Thyroid gland (tissue), 4 donors: ENCODE results near the gene ATG16L1. TPM values are rescaled to one million over a fixed set of nuclear protein-coding genes. Genes with fewer than 3 reads are reported as not detected.
A peak's percentile ranks its signal among the peaks of the same experiment; 100 is the strongest.

Experiments used
- DNase-seq, 2 donors: peaks; one replicate each; pipeline ENCODE4 v3.0.0-alpha.2; 2019
- H3K27ac ChIP-seq, 3 donors: fragments of 200-600 bp; sonication (generic); 1 replicate in 2 of 3; 2 replicates in 1 of 3; pipeline ENCODE4 v1.5.1; 2016 to 2019; ENCODE audit warnings: mild to moderate bottlenecking in 1 of 3, moderate library complexity in 1 of 3
- H3K27me3 ChIP-seq: fragments of 200-600 bp; sonication (generic); one replicate; pipeline ENCODE4 v1.5.1; 2019
- H3K36me3 ChIP-seq, 2 donors: fragments of 200-600 bp; sonication (generic); one replicate each; pipeline ENCODE4 v1.5.1; 2016 to 2019
- H3K4me1 ChIP-seq, 2 donors: fragments of 200-600 bp; sonication (generic); one replicate each; pipeline ENCODE4 v1.5.1; 2017 to 2019
- H3K4me3 ChIP-seq, 3 donors: fragments of 200-600 bp; sonication (generic); replicated peaks in 1 of 3; 1 replicate in 2 of 3; 2 replicates in 1 of 3; pipeline ENCODE4 v1.5.1; 2016; ENCODE audit warnings: mild to moderate bottlenecking in 1 of 3
- H3K9me3 ChIP-seq: fragments of 200-600 bp; sonication (generic); one replicate; pipeline ENCODE4 v1.5.1; 2017
- CTCF ChIP-seq, 6 experiments: fragments of 200-600 bp in 3 of 6; fragments of 450-650 bp in 3 of 6; sonication (generic) in 3 of 6; IDR thresholded peaks; one replicate each; pipeline ENCODE4 v1.5.1; 2016 to 2019; ENCODE audit warnings: antibody characterized with exemption in 6 of 6, mild to moderate bottlenecking in 2 of 6, inconsistent platforms in 1 of 6, moderate library complexity in 1 of 6
- POLR2A ChIP-seq, 2 donors: fragments of 450-650 bp; IDR thresholded peaks; one replicate each; pipeline ENCODE4 v1.6.1; 2017; ENCODE audit warnings: antibody characterized with exemption in 2 of 2, mild to moderate bottlenecking in 2 of 2, moderate library complexity in 1 of 2
- WGBS, 2 donors: methylation state at CpG; one replicate each; pipeline ENCODE4 v1.1.5; 2017; 5-methylcytosine and 5-hydroxymethylcytosine counted together
- intact Hi-C: fragments of 100-400 bp; cut with DNase I; formaldehyde crosslinking; loops from one replicate; pipeline ENCODE4 v1.15.1; 2023
- total RNA-seq, 4 donors: library from RNA; depleted of rRNA; stranded (reverse); fragments of >200 nt; gene quantifications; one replicate each; pipeline ENCODE4 v1.2.3, GENCODE V29; 2016

ATG16L1 gene
- 100 to 1,000 TPM in 1 of 4 donors, 10 to 100 TPM in 3; 52.7 to 112 (median 78.9) TPM for total RNA-seq

- intact Hi-C loops = loop anchor here (10.0 kb wide), 2 partner anchors 103 to 397 kb away; partner anchors contain the start of gene DGKD
- Histone ChIP-seq H3K27ac (peak within 1 kb of the TSS; percentile 72 to 93 (median 84)), H3K27me3 (no peaks in the 10 kb centered on the region), H3K36me3 (peaks cover 0 to under 1% of the 10 kb centered on the region in 2 donors), H3K4me3 (peak within 1 kb of the TSS; percentile 72 to 100 (median 95)), H3K4me1 (peaks cover 14 to 19% of the 10 kb centered on the region in 2 donors), H3K9me3 (no peaks in the 10 kb centered on the region)
- TF ChIP-seq POLR2A (IDR thresholded peaks at IDR 0.05) = peak; percentile 76 to 89
- peak; percentile 63 to 98 (median 90) for TF ChIP-seq CTCF (IDR thresholded peaks at IDR 0.05)
- 0% methylated on average over 24 to 40 of the region's 75 CpGs for WGBS, 2 donors
- DNase-seq = peak; percentile 97
Measured at GRCh38 chr2:233251306-233252116, at the start of gene ATG16L1. Gene ATG16L1, plus strand, starts transcription at chr2:233251673. Its CDS starts 155 bp downstream, at chr2:233251828.

- no peaks in the 10 kb centered on the region for H3K4me1 ChIP-seq
- intact Hi-C loops = no loop called here
- DNase-seq = no peak
- no peak overlapping the region for H3K4me3 ChIP-seq
- H3K27me3 ChIP-seq = no peaks in the 10 kb centered on the region
- 79 to 88% methylated on average over 5 of the region's 5 CpGs for WGBS, 2 donors
- H3K27ac ChIP-seq = no peak overlapping the region
- TF ChIP-seq POLR2A (IDR thresholded peaks at IDR 0.05) (no peak), CTCF (IDR thresholded peaks at IDR 0.05) (no peak)
- no peaks in the 10 kb centered on the region for H3K36me3 ChIP-seq
- no peaks in the 10 kb centered on the region for H3K9me3 ChIP-seq
Measured at GRCh38 chr2:233202531-233202944, 48.9 kb upstream of the ATG16L1 start.

- Histone ChIP-seq H3K36me3 (no peaks in the 10 kb centered on the region), H3K4me1 (no peaks in the 10 kb centered on the region), H3K27ac (no peak overlapping the region), H3K4me3 (no peak overlapping the region), H3K9me3 (no peaks in the 10 kb centered on the region), H3K27me3 (no peaks in the 10 kb centered on the region)
- intact Hi-C loops = no loop called here
- TF ChIP-seq CTCF (IDR thresholded peaks at IDR 0.05) (no peak), POLR2A (IDR thresholded peaks at IDR 0.05) (no peak)
- WGBS, 2 donors = 91 to 95% methylated on average over 5 of the region's 5 CpGs
- DNase-seq = no peak
Measured at GRCh38 chr2:233203060-233203459, 48.4 kb upstream of the ATG16L1 start.

- H3K9me3 ChIP-seq = no peaks in the 10 kb centered on the region
- 89 to 90% methylated on average over 27 to 41 of the region's 50 CpGs for WGBS, 2 donors
- intact Hi-C loops = no loop called here
- peaks cover 0 to 6% of the 10 kb centered on the region in 2 donors for H3K4me1 ChIP-seq
- no peak overlapping the region for H3K27ac ChIP-seq
- H3K4me3 ChIP-seq = no peak overlapping the region
- TF ChIP-seq CTCF (IDR thresholded peaks at IDR 0.05) (no peak), POLR2A (IDR thresholded peaks at IDR 0.05) (no peak)
- no peaks in the 10 kb centered on the region for H3K36me3 ChIP-seq
- H3K27me3 ChIP-seq = no peaks in the 10 kb centered on the region
- no peak for DNase-seq
Measured at GRCh38 chr2:233204286-233204936, 47.1 kb upstream of the ATG16L1 start.
